GM19455 (cell line): ENCODE results near the gene SOS2.
A peak's percentile ranks its signal among the peaks of the same experiment; 100 is the strongest.

ENCODE experiments used
- ATAC-seq: cut with Tn5 transposase; IDR thresholded peaks from one replicate; pipeline ENCODE4 v1.9.1; 2021; ENCODE audit not compliant: unreplicated experiment

Gene SOS2

GRCh38 chr14:50231475-50232275, at the start of gene SOS2:
SOS2 (minus strand) TSS chr14:50231578; CDS start chr14:50231283, 295 bp downstream.
- peak; percentile 84 for ATAC-seq

DNA sequence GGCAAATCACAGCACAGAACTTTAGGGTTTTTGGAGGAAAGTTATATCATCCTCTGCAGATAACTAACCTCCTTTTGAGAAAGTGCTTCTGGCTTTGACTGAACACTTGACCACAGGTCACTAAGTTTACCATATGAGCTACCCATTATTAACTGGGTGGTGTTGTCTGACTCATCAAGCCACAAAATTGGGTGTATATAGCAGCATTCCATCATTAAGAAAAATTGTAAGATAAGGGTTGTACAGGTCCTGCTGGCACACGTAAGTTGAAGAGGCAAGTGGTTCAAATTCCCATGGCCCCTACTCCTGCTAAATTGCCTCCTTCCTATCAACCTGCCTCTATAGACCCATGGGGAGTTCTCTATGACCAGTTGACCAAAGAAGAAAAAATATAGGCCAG, 41.1 kb upstream of the SOS2 start:
- ATAC-seq: no peak

DNA sequence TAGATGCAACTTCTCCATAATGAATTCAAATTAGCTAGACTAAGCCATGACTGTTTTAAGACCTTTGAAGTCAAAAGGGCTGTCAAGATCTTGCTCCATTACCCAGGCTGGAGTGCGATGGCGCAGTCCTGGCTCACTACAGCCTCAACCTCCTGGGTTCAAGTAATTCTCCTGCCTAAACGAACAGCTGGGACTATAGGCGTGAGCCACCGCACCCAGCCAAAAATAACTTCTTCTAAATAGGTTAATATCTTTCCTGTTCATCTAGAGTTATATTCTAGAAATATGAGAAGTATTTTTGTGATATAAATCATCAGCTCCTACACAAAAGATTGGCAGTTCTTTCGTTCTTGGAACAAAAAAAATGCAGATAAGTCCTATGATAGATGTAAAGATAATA, 39.6 kb upstream of the SOS2 start:
- no peak for ATAC-seq

DNA sequence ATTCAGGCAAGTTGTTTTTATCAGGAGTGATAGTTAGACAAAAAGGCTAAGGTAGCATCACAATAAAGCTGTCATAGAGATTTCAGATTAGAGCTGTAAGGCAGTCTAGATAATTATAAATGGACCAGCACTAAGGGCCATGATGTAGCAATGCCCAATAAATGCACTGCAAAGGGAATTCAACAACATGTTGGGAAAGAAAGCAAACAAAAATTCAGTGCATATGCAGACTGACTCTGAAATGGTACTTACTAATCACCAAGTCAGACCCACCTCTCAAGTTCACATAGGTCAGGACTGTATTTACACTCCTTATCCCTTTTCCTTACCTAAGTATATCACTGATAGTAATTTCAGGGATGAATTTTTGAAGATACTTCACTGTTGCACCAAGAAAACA, 33.7 kb upstream of the SOS2 start:
- no peak for ATAC-seq

- ATAC-seq: no peak
Observed at GRCh38 chr14:50263321-50263720, 31.9 kb upstream of the SOS2 start.

DNA sequence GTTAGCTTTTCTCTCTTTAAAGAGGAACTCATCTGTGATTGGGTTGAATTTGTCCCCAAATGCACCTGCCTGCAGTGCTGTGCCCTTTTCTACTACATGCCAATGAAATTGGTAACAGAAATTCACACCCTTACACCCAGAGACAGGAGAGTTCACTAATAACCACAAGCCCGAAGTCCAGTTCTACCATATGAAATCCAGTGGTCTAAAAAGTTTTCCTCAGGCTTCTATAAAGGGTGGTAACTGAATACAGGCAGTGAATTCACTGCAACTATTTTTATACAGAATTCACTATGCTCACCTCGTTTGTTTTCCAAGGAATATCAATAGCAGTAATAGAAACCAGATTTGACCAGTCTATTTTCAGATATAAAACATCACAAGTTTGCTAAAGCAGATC, 31.5 kb upstream of the SOS2 start:
- no peak for ATAC-seq

GRCh38 chr14:50260511-50260910, 29.1 kb upstream of the SOS2 start:
- no peak for ATAC-seq

DNA sequence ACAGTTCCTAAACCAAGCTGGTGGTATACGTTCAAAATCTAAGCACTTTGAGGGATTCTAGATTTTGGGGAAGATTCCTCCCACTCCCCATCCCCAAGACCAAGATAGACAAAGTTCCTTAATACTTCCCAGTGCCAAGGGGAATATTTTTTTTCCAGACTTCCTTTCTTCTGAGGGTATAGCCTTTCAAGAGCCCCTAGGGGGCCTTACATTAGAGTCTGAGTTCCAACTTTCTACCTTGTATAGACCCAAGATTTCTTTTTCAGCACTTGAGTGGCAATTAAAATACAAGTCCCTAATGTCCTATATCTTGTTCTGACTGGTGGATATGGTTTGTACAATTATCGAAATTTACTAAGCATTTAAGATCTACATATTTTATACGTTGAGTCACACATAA, 28.7 kb upstream of the SOS2 start:
- no peak for ATAC-seq

DNA sequence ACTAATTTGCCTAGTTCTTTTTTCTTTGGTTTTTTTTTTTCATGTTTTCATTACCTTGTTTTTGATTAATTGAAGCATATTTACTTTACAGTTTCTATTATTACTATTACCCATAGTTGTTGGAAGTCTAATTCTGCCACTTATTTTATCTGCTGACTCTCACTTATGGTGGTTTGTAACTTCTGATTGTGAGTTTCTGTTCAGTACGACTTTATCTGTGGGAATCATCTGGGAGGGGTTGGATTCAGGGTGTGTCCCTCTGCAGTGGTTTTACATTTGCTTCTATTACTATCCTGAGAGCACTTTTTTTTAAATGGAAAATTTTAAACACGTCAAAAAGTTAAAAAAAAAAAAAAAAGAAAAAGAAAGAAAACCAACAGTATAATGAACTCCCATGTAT, 26.4 kb upstream of the SOS2 start:
- ATAC-seq: no peak

- ATAC-seq: no peak
Observed at GRCh38 chr14:50254248-50254647, 22.9 kb upstream of the SOS2 start.

DNA sequence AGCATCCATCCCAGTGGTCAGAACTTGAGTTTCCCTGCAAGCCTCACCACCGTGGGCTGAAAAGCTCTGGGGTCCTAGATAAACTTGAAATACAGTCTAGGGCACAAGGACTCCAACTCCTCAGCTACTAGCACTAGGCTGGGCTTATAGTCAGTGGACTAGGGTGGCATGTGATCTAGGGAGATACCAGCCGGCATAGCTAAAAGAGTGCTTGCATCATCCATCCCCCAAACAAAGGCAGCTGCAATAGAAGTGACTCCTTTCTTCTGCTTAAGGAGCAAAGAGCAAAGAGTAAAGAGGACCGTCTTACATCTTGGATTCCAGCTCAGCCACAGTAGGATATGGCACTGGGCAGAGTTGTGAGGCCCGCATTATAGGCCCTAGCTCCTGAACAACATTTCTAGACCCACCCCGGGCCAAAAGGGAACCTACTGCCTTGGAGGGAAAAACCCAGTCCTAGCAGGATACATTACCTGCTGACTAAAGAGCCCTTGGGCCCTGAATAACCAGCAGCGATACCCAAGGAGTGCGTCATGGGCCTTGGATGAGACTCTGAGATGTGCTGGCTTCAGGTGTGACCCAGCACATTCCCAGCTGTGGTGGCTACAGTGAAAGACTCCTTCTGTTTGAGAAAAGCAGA, 17.9 kb upstream of the SOS2 start:
- ATAC-seq: no peak

DNA sequence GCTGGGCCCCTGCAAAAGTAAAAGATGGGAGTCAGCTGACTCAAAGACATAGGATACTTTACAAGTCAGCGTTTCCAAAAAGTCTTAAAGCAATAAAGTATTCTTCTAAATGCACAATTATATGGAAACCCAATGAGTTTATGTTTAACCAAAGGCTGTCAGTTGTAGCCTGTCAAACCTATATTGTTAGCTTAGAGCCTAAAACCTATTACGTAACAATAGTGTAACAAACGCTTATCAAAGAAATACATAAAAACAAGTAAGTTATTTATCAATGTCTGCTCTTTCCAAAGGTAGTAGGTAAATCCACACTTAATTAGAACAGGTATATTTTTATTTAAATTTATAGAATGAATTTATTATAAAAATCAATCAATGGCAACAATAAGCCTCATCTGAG, 15.9 kb upstream of the SOS2 start:
- no peak for ATAC-seq

DNA sequence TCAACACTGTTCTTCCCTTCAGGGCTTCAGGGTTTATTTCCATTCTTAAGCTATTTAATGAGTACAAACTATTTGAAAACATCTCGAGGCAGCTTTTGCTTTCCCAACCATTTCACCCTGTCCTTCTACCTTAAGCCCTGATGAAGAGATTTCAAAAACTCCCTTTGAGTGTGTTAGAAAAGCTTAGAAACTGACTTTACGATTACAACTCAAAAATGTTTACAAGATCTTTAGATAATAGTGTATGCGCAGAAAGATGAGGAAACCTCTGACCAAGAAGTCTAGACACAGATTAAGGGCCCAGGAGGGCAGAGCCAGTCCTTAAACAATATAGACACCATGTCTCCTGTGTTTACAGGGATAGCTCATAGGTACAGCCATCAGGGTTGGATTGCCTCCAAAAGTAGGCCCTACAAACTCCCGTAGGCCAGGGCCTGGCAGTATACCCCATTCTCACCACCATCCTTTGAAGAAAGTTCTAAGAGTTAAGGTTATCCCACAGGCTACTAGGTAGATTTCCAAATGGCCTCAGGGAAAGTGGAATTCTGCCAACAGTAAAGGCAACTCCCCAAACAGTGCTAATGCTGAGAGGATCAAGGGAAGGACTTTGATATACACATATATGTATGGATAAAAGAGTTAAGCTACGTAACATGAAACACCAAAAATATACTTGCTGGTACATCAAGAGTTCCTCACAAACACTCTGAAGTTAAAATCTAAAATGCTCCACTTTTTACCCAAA, 11.4 kb upstream of the SOS2 start:
- ATAC-seq: no peak

- no peak for ATAC-seq
Observed at GRCh38 chr14:50242096-50242495, 10.7 kb upstream of the SOS2 start.

DNA sequence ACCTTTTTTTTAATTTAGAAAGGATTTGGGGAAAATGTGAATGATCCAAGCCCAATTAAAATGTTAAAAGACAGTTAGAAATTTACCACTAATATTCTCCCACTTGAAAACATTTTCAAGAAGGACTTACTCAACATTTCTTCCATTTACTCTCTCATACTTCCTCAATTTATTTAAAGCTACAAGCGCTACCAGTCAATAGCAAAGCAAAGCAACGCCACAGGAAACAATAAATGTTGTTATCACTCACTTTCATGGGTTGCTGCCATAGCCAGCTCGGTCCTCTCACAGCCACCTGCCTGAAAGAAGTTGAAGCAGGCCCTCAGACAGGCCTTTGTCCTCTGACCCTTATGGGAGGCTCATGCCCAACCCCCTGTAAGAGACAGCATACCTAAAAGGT, 6.0 kb upstream of the SOS2 start:
- no peak for ATAC-seq

DNA sequence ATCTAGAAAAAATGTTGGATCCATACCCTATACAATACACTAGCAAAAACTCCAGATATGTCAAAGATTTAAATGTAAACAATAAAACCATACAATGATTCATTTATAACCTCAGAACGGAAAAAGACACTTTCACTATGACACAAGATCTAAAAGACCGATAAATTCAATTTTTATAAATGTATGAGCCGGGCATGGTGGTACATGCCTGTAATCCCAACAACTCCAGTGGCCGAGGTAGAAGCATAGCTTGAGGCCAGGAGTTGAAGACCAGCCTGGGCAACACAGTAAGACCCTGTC, 2.5 kb upstream of the SOS2 start:
- ATAC-seq: no peak

DNA sequence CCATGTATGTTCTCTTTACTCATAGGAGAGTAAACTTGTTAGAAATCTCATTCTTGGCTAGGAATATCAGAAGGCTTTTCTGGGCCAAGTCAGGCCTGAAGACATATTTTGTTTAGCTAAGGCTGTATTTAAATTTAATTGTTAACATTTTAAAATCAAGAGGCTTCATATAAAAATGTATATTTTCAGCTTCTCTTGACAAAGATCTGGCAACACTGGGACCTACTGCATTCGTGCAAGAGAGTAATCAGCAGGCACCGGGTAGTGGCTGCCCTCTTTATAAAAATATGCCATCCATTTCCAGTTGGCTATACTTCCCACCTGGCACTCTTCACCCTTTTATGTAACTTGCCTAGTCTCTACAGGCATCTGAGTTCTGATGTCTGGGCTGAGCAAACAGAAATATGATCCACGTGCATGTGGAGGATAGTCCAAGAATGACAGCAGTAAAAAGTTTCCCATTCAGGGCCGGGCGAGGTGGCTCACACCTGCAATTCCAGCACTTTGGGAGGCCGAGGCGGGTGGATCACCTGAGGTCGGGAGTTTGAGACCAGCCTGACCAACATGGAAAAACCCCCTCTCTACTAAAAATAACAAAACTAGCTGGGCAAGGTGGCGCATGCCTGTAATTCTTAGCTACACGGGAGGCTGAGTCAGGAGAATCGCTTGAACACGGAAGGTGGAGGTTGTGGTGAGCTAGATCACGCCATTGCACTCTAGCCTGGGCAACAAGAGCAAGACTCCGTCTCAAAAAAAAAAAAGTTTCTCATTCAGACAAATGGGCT, 2.0 kb upstream of the SOS2 start:
- no peak for ATAC-seq

DNA sequence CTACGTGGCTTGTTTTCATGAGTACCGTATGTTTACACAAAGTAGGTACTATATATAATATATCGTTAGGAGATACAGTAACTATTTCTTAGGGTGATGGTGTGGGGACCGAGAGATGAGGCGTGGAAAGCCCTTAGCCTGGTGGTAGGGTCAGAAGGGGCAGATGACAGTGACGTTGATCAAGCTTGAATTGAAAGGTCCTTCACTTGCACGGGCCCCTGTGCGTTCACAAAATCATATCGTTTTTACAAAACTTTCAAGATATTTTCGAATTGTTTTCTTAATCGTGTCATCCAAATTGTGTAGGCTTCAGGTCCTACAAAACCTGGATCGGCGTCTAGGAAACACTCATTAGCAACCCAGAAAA, 881 bp upstream of the SOS2 start:
- ATAC-seq: no peak

GRCh38 chr14:50230701-50231474, 490 bp downstream of the SOS2 start:
- ATAC-seq: peak; percentile 35

DNA sequence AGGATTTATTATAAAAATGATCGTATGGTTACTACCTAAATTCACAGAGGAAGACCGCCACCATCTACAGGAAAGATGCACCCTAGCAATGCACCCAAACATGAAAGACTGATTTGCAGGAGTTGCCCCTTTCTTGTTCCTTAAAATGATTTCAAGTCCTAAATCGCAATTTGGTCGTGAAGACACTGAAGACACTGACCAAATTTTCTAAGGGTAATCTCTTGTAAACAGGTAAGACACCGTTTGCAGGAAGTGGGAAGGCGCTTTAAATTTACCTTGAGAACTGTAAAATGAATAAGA, 1.0 kb downstream of the SOS2 start:
- no peak for ATAC-seq

GRCh38 chr14:50229681-50230080, 1.7 kb downstream of the SOS2 start:
- no peak for ATAC-seq
